D721Med (cell line): Measurements from ENCODE around the gene TEKT4.
"Not testable (repeated sequence)": the region's sequence is repeated elsewhere in the genome, so short reads cannot be mapped to it uniquely, and the experiment has no call there.

Experiments used
- DNase-seq: peaks from one replicate; pipeline ENCODE4 v3.0.0; 2011; ENCODE audit warnings: low spot score; ENCODE audit not compliant: insufficient read length
- FAIRE-seq: peaks from 2 replicates; lab custom pipeline; 2011; peaks lifted over from hg19 to GRCh38; lab: Jason Lieb, UNC
- CTCF ChIP-seq: IDR thresholded peaks from 2 replicates; pipeline ENCODE4 v1.5.1; 2012; ENCODE audit warnings: mild to moderate bottlenecking, control low read depth; ENCODE audit not compliant: insufficient read depth; ENCODE audit errors: missing control alignments

Gene TEKT4

GRCh38 chr2:94871226-94872087 is at the start of gene TEKT4:
Gene TEKT4, plus strand, starts transcription at chr2:94871430. Its CDS starts 150 bp downstream, at chr2:94871580.
- no peak for DNase-seq
- no peak for TF ChIP-seq CTCF
- FAIRE-seq, result no peak

GRCh38 chr2:94839224-94839623 is 32.0 kb upstream of the TEKT4 start:
- not testable (repeated sequence) for DNase-seq, FAIRE-seq

GRCh38 chr2:94856856-94857255 is 14.4 kb upstream of the TEKT4 start:
- DNase-seq, FAIRE-seq: not testable (repeated sequence)

GRCh38 chr2:94857367-94858162 is 13.7 kb upstream of the TEKT4 start:
- FAIRE-seq, result not testable (repeated sequence)

GRCh38 chr2:94858163-94858888 is 12.9 kb upstream of the TEKT4 start:
- DNase-seq, FAIRE-seq: not testable (repeated sequence)

More at GRCh38 chr2:94857367-94858162, 13.7 kb upstream of the TEKT4 start:
- DNase-seq, result not testable (repeated sequence)

- FAIRE-seq (no peak), DNase-seq (no peak)
- no peak for TF ChIP-seq CTCF
Observed at GRCh38 chr2:94861308-94862152, 9.7 kb upstream of the TEKT4 start.

- FAIRE-seq, DNase-seq: not testable (repeated sequence)
Observed at GRCh38 chr2:94862903-94863302, 8.3 kb upstream of the TEKT4 start.

- TF ChIP-seq CTCF, result no peak
- no peak for FAIRE-seq
- DNase-seq, result no peak
Observed at GRCh38 chr2:94869131-94869530, 2.1 kb upstream of the TEKT4 start.
